DOHH2 (cell line): ENCODE measurements around the gene TLE5.

ENCODE experiments used
- EZH2phosphoT487 ChIP-seq: fragments of 200-600 bp; sonication (generic); IDR thresholded peaks from 2 replicates; pipeline ENCODE4 v1.6.1; 2017; ENCODE audit warnings: borderline replicate concordance, mild to moderate bottlenecking, antibody characterized with exemption, low read length, moderate library complexity, mixed read lengths
- TF ChIP-seq, protein P1 (sequence below): fragments of 200-600 bp; sonication (generic); IDR thresholded peaks from one replicate; pipeline ENCODE4 v1.5.1; 2014; ENCODE audit warnings: antibody characterized with exemption, mild to moderate bottlenecking, low read depth, low read length; ENCODE audit not compliant: poor library complexity, severe bottlenecking

DNA sequence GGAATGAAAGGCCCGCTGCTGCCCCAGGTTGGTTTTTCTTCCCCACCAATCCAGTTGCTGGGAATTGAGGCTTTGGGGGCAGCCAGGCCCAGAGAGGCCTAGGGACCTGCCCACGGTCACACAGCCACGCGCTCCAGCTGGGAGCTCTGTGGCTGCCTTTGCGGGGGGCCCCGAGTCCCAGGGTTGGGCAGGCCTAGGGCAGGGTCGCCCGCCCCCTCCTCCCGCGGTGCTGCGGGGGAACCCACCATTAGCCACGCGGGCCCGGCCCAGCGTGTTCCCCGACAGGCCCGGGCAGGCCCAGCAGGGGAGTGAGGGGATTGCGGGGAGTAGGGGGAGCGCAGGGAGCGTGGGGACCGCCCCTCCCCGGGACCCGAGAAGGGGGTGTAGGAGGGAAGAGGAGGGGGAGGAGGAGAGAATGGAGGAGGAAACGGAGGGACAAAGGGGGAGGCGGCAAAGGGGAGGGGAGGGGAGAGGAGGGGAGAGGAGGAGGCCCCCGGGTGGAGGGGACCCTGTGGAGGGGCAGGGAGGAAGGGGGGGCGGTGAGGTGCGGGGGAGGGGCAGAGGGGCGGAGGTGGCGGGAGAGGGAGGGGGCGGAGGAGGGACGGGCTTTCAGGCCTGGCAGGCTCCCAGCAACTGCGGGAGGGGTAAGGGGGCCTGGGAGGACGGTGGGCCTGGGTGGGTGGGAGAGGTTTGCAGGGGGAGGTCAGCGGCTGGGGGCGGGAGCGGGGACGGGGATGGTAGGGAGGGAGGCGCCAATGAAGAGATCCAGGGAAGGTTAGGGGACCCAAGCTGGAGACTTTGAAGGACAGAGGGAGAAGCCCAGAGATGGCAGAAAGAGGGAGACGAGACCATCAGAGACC lies 20.3 kb downstream of the TLE5 start:
- TF ChIP-seq, protein P1, sequence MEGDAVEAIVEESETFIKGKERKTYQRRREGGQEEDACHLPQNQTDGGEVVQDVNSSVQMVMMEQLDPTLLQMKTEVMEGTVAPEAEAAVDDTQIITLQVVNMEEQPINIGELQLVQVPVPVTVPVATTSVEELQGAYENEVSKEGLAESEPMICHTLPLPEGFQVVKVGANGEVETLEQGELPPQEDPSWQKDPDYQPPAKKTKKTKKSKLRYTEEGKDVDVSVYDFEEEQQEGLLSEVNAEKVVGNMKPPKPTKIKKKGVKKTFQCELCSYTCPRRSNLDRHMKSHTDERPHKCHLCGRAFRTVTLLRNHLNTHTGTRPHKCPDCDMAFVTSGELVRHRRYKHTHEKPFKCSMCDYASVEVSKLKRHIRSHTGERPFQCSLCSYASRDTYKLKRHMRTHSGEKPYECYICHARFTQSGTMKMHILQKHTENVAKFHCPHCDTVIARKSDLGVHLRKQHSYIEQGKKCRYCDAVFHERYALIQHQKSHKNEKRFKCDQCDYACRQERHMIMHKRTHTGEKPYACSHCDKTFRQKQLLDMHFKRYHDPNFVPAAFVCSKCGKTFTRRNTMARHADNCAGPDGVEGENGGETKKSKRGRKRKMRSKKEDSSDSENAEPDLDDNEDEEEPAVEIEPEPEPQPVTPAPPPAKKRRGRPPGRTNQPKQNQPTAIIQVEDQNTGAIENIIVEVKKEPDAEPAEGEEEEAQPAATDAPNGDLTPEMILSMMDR: no peak
- no peak for TF ChIP-seq EZH2phosphoT487
